ENCODE results near the gene NRF1. TPM values are rescaled to one million over a fixed set of nuclear protein-coding genes. Genes with fewer than 3 reads are reported as not detected.

NRF1 gene
- total and polyA plus RNA-seq, 12 donors = 7.7 to 16.0 (median 10.1) TPM

- Histone ChIP-seq H3K27me3 (peaks cover 17% of the 10 kb centered on the region), H3K4me1 (replicated peaks in 1 of 2) (peaks cover 6 to 9% of the 10 kb centered on the region in 2 donors), H3K4me3 (no peak overlapping the region), H3K27ac (no peak overlapping the region), H3K36me3 (replicated peaks in 1 of 2) (no peaks in the 10 kb centered on the region), H3K9me3 (replicated peaks in 1 of 3) (no peaks in the 10 kb centered on the region)
- DNase-seq = no peak
- 88 to 95% (median 93%) methylated on average over 3 to 11 of the region's 11 CpGs for WGBS, 4 donors
- intact Hi-C loops (cut with DNase I) = no loop called here
- no peak for TF ChIP-seq CTCF (IDR thresholded peaks at IDR 0.05)
- no peak for TF ChIP-seq POLR2A (IDR thresholded peaks at IDR 0.05)
Observed at GRCh38 chr7:129774359-129774758, 162.8 kb downstream of the NRF1 start.

- Histone ChIP-seq H3K9me3 (replicated peaks in 1 of 3) (no peaks in the 10 kb centered on the region), H3K36me3 (replicated peaks in 1 of 2) (no peaks in the 10 kb centered on the region), H3K4me1 (replicated peaks in 1 of 2) (peaks cover 8 to 17% of the 10 kb centered on the region in 2 donors), H3K4me3 (no peak overlapping the region), H3K27me3 (peaks cover 22% of the 10 kb centered on the region), H3K27ac (no peak overlapping the region)
- no peak for DNase-seq
- WGBS, 4 donors = 87 to 95% (median 92%) methylated on average over 10 to 18 of the region's 18 CpGs
- TF ChIP-seq POLR2A (IDR thresholded peaks at IDR 0.05) = no peak
- TF ChIP-seq CTCF (IDR thresholded peaks at IDR 0.05) = no peak
- intact Hi-C loops (cut with DNase I) = no loop called here
Observed at GRCh38 chr7:129774871-129775694, 163.6 kb downstream of the NRF1 start.

- Histone ChIP-seq H3K27ac (no peak overlapping the region), H3K4me3 (no peak overlapping the region), H3K9me3 (replicated peaks in 1 of 3) (no peaks in the 10 kb centered on the region), H3K27me3 (peaks cover 30% of the 10 kb centered on the region), H3K36me3 (replicated peaks in 1 of 2) (no peaks in the 10 kb centered on the region), H3K4me1 (replicated peaks in 1 of 2) (peaks cover 8 to 24% of the 10 kb centered on the region in 2 donors)
- intact Hi-C loops (cut with DNase I) = no loop called here
- WGBS, 4 donors = 81 to 88% (median 86%) methylated on average over 9 to 12 of the region's 12 CpGs
- TF ChIP-seq POLR2A (IDR thresholded peaks at IDR 0.05) = no peak
- TF ChIP-seq CTCF (IDR thresholded peaks at IDR 0.05) = no peak
- no peak for DNase-seq
Observed at GRCh38 chr7:129775695-129776361, 164.3 kb downstream of the NRF1 start.

- Histone ChIP-seq H3K4me3 (no peak overlapping the region), H3K27ac (no peak overlapping the region), H3K27me3 (peaks cover 33% of the 10 kb centered on the region), H3K9me3 (replicated peaks in 1 of 3) (no peaks in the 10 kb centered on the region), H3K36me3 (replicated peaks in 1 of 2) (no peaks in the 10 kb centered on the region), H3K4me1 (replicated peaks in 1 of 2) (peaks cover 8 to 29% of the 10 kb centered on the region in 2 donors)
- DNase-seq = no peak
- intact Hi-C loops (cut with DNase I) = no loop called here
- no peak for TF ChIP-seq CTCF (IDR thresholded peaks at IDR 0.05)
- TF ChIP-seq POLR2A (IDR thresholded peaks at IDR 0.05) = no peak
- WGBS, 4 donors = 82 to 94% (median 87%) methylated on average over 1 of the region's 1 CpG
Observed at GRCh38 chr7:129776362-129776722, 164.8 kb downstream of the NRF1 start.

All from adrenal gland (tissue), 12 donors.